Upper lobe of right lung (tissue), 1 donor: ENCODE results near the gene MCMBP. TPM values are rescaled to one million over a fixed set of nuclear protein-coding genes. Genes with fewer than 3 reads are reported as not detected.

Source experiments
- ATAC-seq: fragments of 200-7000 bp; cut with Tn5 transposase; one replicate; pipeline ENCODE4 v1.9.1; 2020; ENCODE audit warnings: mild to moderate bottlenecking, moderate library complexity
- DNase-seq: peaks from one replicate; pipeline ENCODE4 v3.0.0-alpha.2; 2020
- H3K27ac ChIP-seq: fragments of 200-600 bp; one replicate; pipeline ENCODE4 v1.8.0; 2022
- H3K27me3 ChIP-seq: fragments of 200-600 bp; one replicate; pipeline ENCODE4 v1.8.0; 2022; ENCODE audit warnings: mild to moderate bottlenecking
- H3K36me3 ChIP-seq: fragments of 200-600 bp; one replicate; pipeline ENCODE4 v1.8.0; 2022
- H3K4me1 ChIP-seq: fragments of 200-600 bp; one replicate; pipeline ENCODE4 v1.8.0; 2022
- H3K4me3 ChIP-seq: fragments of 200-600 bp; one replicate; pipeline ENCODE4 v1.8.0; 2022; ENCODE audit warnings: mild to moderate bottlenecking
- H3K9me3 ChIP-seq: fragments of 200-600 bp; one replicate; pipeline ENCODE4 v1.8.0; 2022
- intact Hi-C: fragments of 100-400 bp; cut with DNase I; formaldehyde crosslinking; loops from one replicate; pipeline ENCODE4 v1.11.0; 2022
- total RNA-seq: library from RNA; stranded (reverse); fragmentation: NEBNext Ultra II Directional; extraction: Animal tissue kit (Norgen Biotek cat#: 25700); gene quantifications from one replicate; pipeline ENCODE4 v1.2.1, GENCODE V29; 2021
- TF ChIP-seq, protein P1 (sequence below): fragments of 200-600 bp; IDR thresholded peaks from one replicate; pipeline ENCODE4 v1.8.0; 2022; ENCODE audit warnings: antibody characterized with exemption
- donor health status: DM: no; HTN: yes; CAD: no; lungs with severe emphysema.

The MCMBP gene
- total RNA-seq, 1 donor from 2014 or later, result 54.7 TPM

DNA sequence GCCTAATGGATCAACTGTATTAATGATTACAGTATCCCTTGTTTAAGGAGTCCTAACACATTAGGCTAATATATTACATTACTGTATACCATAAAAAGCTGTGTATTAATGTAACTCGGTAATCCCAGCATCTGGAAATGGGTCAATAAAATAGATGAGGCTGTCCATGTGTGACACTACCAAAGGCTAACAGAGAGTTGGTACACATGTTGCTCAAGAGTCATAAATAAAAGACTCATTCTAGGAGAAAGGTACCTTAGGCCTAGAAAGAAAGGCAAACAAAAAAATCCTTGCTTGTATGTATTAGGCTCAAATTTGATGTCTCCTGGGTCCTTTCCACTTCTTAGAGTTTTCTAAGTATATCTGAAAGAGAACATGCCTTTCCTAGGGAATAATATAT, 14.6 kb downstream of the MCMBP start:
- intact Hi-C loops, result loop anchor here (5.0 kb wide), 1 partner anchor 106 kb away; no protein-coding TSS in a partner anchor
- TF ChIP-seq, protein P1, sequence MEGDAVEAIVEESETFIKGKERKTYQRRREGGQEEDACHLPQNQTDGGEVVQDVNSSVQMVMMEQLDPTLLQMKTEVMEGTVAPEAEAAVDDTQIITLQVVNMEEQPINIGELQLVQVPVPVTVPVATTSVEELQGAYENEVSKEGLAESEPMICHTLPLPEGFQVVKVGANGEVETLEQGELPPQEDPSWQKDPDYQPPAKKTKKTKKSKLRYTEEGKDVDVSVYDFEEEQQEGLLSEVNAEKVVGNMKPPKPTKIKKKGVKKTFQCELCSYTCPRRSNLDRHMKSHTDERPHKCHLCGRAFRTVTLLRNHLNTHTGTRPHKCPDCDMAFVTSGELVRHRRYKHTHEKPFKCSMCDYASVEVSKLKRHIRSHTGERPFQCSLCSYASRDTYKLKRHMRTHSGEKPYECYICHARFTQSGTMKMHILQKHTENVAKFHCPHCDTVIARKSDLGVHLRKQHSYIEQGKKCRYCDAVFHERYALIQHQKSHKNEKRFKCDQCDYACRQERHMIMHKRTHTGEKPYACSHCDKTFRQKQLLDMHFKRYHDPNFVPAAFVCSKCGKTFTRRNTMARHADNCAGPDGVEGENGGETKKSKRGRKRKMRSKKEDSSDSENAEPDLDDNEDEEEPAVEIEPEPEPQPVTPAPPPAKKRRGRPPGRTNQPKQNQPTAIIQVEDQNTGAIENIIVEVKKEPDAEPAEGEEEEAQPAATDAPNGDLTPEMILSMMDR, result no peak
- ATAC-seq (no peak), DNase-seq (no peak)
- Histone ChIP-seq H3K4me1 (no peaks in the 10 kb centered on the region), H3K4me3 (no peak overlapping the region), H3K36me3 (peaks cover 51% of the 10 kb centered on the region), H3K9me3 (no peaks in the 10 kb centered on the region), H3K27me3 (no peaks in the 10 kb centered on the region), H3K27ac (no peak overlapping the region)

DNA sequence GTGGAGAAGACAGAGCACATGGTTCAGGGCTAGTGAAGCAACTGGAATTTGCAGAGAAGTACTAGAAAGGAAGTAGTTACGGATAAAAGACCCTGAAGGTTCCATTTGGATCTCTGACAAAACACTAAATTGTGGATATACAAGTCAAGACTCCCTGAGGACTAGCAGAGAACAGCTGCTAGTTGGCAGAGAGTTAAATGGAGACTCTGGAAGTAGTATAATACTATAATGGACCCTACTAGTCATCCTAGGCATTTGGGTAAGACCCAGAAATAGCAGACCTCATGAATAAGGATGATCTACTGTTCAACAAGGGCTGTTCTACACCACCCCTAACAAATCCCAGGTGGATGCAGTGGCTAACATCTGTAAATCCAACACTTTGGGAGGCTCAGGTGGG, 19.1 kb downstream of the MCMBP start:
- Histone ChIP-seq H3K36me3 (peaks cover 85% of the 10 kb centered on the region), H3K4me3 (no peak overlapping the region), H3K4me1 (no peaks in the 10 kb centered on the region), H3K27ac (no peak overlapping the region), H3K9me3 (no peaks in the 10 kb centered on the region), H3K27me3 (no peaks in the 10 kb centered on the region)
- intact Hi-C loops, result no loop called here
- DNase-seq, result no peak
- ATAC-seq, result no peak
- TF ChIP-seq, protein P1, result no peak

DNA sequence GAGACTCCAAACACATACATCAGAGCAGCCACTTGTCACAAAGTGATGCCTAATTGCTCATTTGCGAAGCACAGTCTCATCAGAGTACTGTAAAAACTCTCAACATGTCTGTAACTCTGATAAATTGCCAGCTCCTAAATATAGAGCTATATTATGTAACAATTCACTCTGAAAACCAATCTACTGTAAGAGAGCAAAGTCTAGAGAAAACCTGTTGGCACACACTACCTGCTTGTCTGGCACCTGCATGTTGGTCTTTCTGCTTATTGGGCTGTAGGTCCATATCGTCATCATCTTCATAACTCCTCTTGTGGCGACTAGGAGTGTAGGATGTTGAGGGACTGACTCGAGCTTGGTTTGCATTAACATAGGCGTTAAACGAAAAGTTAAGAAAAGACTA, 19.8 kb downstream of the MCMBP start:
- no peak for ATAC-seq
- H3K27me3 ChIP-seq, result no peaks in the 10 kb centered on the region
- intact Hi-C loops, result no loop called here
- H3K4me1 ChIP-seq, result no peaks in the 10 kb centered on the region
- H3K27ac ChIP-seq, result no peak overlapping the region
- no peak overlapping the region for H3K4me3 ChIP-seq
- H3K9me3 ChIP-seq, result no peaks in the 10 kb centered on the region
- TF ChIP-seq, protein P1, result no peak
- H3K36me3 ChIP-seq, result peaks cover 85% of the 10 kb centered on the region
- no peak for DNase-seq

DNA sequence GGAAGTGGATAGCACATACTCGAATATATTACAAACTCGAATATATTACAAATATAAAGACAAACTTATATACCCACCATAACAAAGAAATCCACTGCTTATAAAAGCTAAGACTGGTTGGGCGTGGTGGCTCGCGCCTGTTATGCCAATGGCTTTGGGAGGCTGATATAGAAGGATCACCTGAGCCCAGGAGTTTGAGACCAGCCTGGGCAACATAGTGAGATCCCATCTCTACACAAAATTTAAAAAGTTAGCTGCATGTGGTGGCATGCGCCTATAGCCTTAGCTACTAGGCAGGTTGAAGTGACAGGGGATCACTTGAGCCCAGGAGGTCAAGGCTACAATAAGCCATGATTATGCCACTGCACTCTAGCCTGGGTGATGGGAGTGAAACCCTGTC, 20.4 kb downstream of the MCMBP start:
- Histone ChIP-seq H3K9me3 (no peaks in the 10 kb centered on the region), H3K27ac (no peak overlapping the region), H3K4me3 (no peak overlapping the region), H3K4me1 (no peaks in the 10 kb centered on the region), H3K27me3 (no peaks in the 10 kb centered on the region), H3K36me3 (peaks cover 85% of the 10 kb centered on the region)
- intact Hi-C loops, result no loop called here
- TF ChIP-seq, protein P1, result no peak
- DNase-seq (no peak), ATAC-seq (no peak)

DNA sequence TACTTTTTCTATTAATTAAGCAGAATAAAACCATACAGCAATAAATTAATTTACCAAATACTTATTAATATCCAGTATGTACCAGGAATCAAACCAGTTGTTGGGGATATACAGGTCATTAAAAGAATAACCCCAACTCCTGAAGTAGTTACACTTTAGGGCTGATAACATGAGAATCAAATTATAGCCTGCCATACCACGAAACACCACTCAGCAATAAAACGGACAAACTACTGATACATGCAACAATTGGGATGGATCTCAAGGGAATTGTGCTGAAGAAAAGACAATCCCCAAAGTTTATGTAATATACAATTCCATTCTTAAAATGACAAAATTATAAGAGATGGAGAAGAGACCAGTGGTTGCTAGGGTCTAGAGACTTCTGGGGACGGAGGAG, 22.7 kb downstream of the MCMBP start:
- TF ChIP-seq, protein P1, result no peak
- H3K36me3 ChIP-seq, result peaks cover 87% of the 10 kb centered on the region
- no peaks in the 10 kb centered on the region for H3K4me1 ChIP-seq
- no peak for ATAC-seq
- no peaks in the 10 kb centered on the region for H3K9me3 ChIP-seq
- no peak overlapping the region for H3K4me3 ChIP-seq
- no peak overlapping the region for H3K27ac ChIP-seq
- no peaks in the 10 kb centered on the region for H3K27me3 ChIP-seq
- intact Hi-C loops, result no loop called here
- no peak for DNase-seq
